Psoas muscle (tissue), 8 donors: Measurements from ENCODE around the gene SEC24D. TPM values are rescaled to one million over a fixed set of nuclear protein-coding genes. Genes with fewer than 3 reads are reported as not detected.
A peak's percentile ranks its signal among the peaks of the same experiment; 100 is the strongest.

Source experiments
- ATAC-seq, 4 donors: fragments of 200-7000 bp; cut with Tn5 transposase; one replicate each; pipeline ENCODE4 v1.9.1; 2020; ENCODE audit warnings: moderate library complexity in 3 of 4, mild to moderate bottlenecking in 2 of 4
- DNase-seq, 2 donors: peaks; one replicate each; pipeline ENCODE4 v3.0.0-alpha.2; 2020
- H3K27ac ChIP-seq: fragments of 200-600 bp; one replicate; pipeline ENCODE4 v1.8.0; 2022
- H3K27me3 ChIP-seq, 3 donors: fragments of 200-600 bp in 1 of 3; one replicate each; pipeline versions ENCODE4 v1.6.1 to v1.8.0; 2013 to 2022; ENCODE audit warnings: low read length in 2 of 3, mild to moderate bottlenecking in 2 of 3, moderate library complexity in 1 of 3; ENCODE audit not compliant: insufficient read depth in 3 of 3
- H3K36me3 ChIP-seq, 2 donors: fragments of 200-600 bp in 1 of 2; one replicate each; pipeline versions ENCODE4 v1.6.1 to v1.8.0; 2013 to 2022; ENCODE audit warnings: low read depth in 1 of 2, mild to moderate bottlenecking in 1 of 2, moderate library complexity in 1 of 2; ENCODE audit not compliant: insufficient read depth in 1 of 2
- H3K4me1 ChIP-seq: fragments of 200-600 bp; one replicate; pipeline ENCODE4 v1.8.0; 2022
- H3K4me3 ChIP-seq: fragments of 200-600 bp; one replicate; pipeline ENCODE4 v1.8.0; 2022; ENCODE audit warnings: mild to moderate bottlenecking
- H3K9me3 ChIP-seq: fragments of 200-600 bp; one replicate; pipeline ENCODE4 v1.8.0; 2022
- CTCF ChIP-seq: fragments of 200-600 bp; IDR thresholded peaks from one replicate; pipeline ENCODE4 v1.8.0; 2022; ENCODE audit warnings: antibody characterized with exemption
- WGBS, 3 donors: extraction: QIAGEN DNeasy Blood & Tissue Kit; methylation state at CpG; one replicate each; pipeline versions ENCODE4 v1.1.6 to v1.1.7; 2013; 5-methylcytosine and 5-hydroxymethylcytosine counted together
- intact Hi-C, 2 donors: fragments of 100-400 bp; cut with DNase I; formaldehyde crosslinking; loops; one replicate each; pipeline versions ENCODE4 v1.11.0 to v1.14.2; 2022
- polyA plus RNA-seq, 3 donors: library from polyadenylated mRNA; stranded (reverse); fragments of 200-250 nt; gene quantifications; one replicate each; pipeline ENCODE4 v1.2.3, GENCODE V29; 2013
- total RNA-seq, 4 donors: library from RNA; stranded (reverse); fragmentation: NEBNext Ultra II Directional in 2 of 4; extraction: Animal tissue kit (Norgen Biotek cat#: 25700) in 2 of 4; gene quantifications; one replicate each; pipeline versions ENCODE4 v1.2.1 to v1.2.4, GENCODE V29; 2021 to 2023
- donor health status: healthy with polysubstance abuse.
- donor health status: DM: no; HTN: no; CAD: no; lungs with moderate emphysema.
- donor health status: Bipolar disorder and iron deficiency.
- donor health status: healthy.
- donor health status: DM: yes; HTN: yes; CAD: no.
- donor health status: DM: no; HTN: no; CAD: no.
- donor health status: DM: no; HTN: no; CAD: no.
- donor health status: DM: yes; HTN: yes; CAD: no.

Gene SEC24D
- total and polyA plus RNA-seq, 7 donors, result 2.4 to 13.7 (median 5.9) TPM

- no peak overlapping the region for H3K4me3 ChIP-seq
- intact Hi-C loops, result no loop called here
- no peaks in the 10 kb centered on the region for H3K9me3 ChIP-seq
- H3K27me3 ChIP-seq, result no peaks in the 10 kb centered on the region
- H3K27ac ChIP-seq, result no peak overlapping the region
- H3K4me1 ChIP-seq, result no peaks in the 10 kb centered on the region
- H3K36me3 ChIP-seq, result peaks cover 0 to 50% of the 10 kb centered on the region in 2 donors
- WGBS, 3 donors, result 95 to 100% (median 96%) methylated on average over 1 of the region's 1 CpG
- ATAC-seq (no peak), DNase-seq (no peak)
- TF ChIP-seq CTCF, result no peak
Measured at GRCh38 chr4:118721752-118722151, 114.2 kb downstream of the SEC24D start.

GRCh38 chr4:118718511-118719170 is 117.3 kb downstream of the SEC24D start:
- 93 to 94% (median 94%) methylated on average over 4 of the region's 4 CpGs for WGBS, 3 donors
- no peak for TF ChIP-seq CTCF
- no peak for ATAC-seq

GRCh38 chr4:118716304-118716703 is 119.6 kb downstream of the SEC24D start:
- intact Hi-C loops, result loop anchor here in 1 of 2 donors (10.0 kb wide), 1 partner anchor 788 kb away; no protein-coding TSS in a partner anchor
- ATAC-seq (peak in 1 of 4 donors; percentile 29), DNase-seq (no peak)
- Histone ChIP-seq H3K9me3 (no peaks in the 10 kb centered on the region), H3K4me3 (no peak overlapping the region), H3K27ac (no peak overlapping the region), H3K36me3 (peaks cover 4 to 49% of the 10 kb centered on the region in 2 donors), H3K4me1 (no peaks in the 10 kb centered on the region), H3K27me3 (no peaks in the 10 kb centered on the region)
- WGBS, 3 donors, result 34 to 53% (median 51%) methylated on average over 3 of the region's 3 CpGs
- no peak for TF ChIP-seq CTCF

More at GRCh38 chr4:118718511-118719170, 117.3 kb downstream of the SEC24D start:
- Histone ChIP-seq H3K27ac (no peak overlapping the region), H3K36me3 (peaks cover 0 to 41% of the 10 kb centered on the region in 2 donors), H3K4me3 (no peak overlapping the region), H3K27me3 (no peaks in the 10 kb centered on the region), H3K9me3 (no peaks in the 10 kb centered on the region), H3K4me1 (no peaks in the 10 kb centered on the region)
- intact Hi-C loops, result loop anchor here in 1 of 2 donors (10.0 kb wide), 1 partner anchor 786 kb away; no protein-coding TSS in a partner anchor
- no peak for DNase-seq

GRCh38 chr4:118714682-118715081 is 121.2 kb downstream of the SEC24D start:
- ATAC-seq (no peak), DNase-seq (no peak)
- Histone ChIP-seq H3K4me1 (no peaks in the 10 kb centered on the region), H3K36me3 (peaks cover 4 to 61% of the 10 kb centered on the region in 2 donors), H3K27me3 (no peaks in the 10 kb centered on the region), H3K4me3 (no peak overlapping the region), H3K27ac (no peak overlapping the region), H3K9me3 (no peaks in the 10 kb centered on the region)
- TF ChIP-seq CTCF, result no peak
- 90 to 93% (median 92%) methylated on average over 4 of the region's 4 CpGs for WGBS, 3 donors
- intact Hi-C loops, result loop anchor here in 1 of 2 donors (10.0 kb wide), 1 partner anchor 790 kb away; no protein-coding TSS in a partner anchor
